ENCODE data around the gene CNPY3.

- TF ChIP-seq CTCF (IDR thresholded peaks at IDR 0.05; ENCODE audit: low read length) (no peak), EZH2 (optimal IDR thresholded peaks at IDR 0.05; ENCODE audit: low read depth, low read length) (no peak)
Observed at GRCh38 chr6:42904467-42904866, 24.8 kb upstream of the CNPY3 start.

Measured in MM.1S (cell line).